Measurements from ENCODE around the gene MAGEF1. TPM values are rescaled to one million over a fixed set of nuclear protein-coding genes. Genes with fewer than 3 reads are reported as not detected.

MAGEF1 gene
- total and polyA plus RNA-seq, 9 of the 15 experiments (the other 6 are each of a cell fraction or from before 2014, with no cell fraction given), result 1.5 to 39.1 (median 19.8) TPM

GRCh38 chr3:184741798-184742675, 30.2 kb upstream of the MAGEF1 start (continued):
- TF ChIP-seq TCF3 (CRISPR knock-in tag; IDR thresholded peaks at IDR 0.05) (peak; percentile 91), SMARCA4 (IDR thresholded peaks at IDR 0.05) (peak; percentile 86), ZNF384 (IDR thresholded peaks at IDR 0.05; ENCODE audit: low read depth, low read length) (no peak), NRF1 (conservative IDR thresholded peaks at IDR 0.05 in 1 of 2, IDR thresholded peaks at IDR 0.05 in 1 of 2) (no peak), MECOM (CRISPR knock-in tag; IDR thresholded peaks at IDR 0.05) (peak; percentile 94), HDAC1 (IDR thresholded peaks at IDR 0.05) (peak in 1 of 2 experiments; percentile 33; a peak in 2 of 4 replicates), ZEB2 (IDR thresholded peaks at IDR 0.05) (peak; percentile 64; the same call in 1 of the 2 replicates), GATA2 (CRISPR knock-in tag; IDR thresholded peaks at IDR 0.05) (peak; percentile 77), RCOR1 (IDR thresholded peaks at IDR 0.05; ENCODE audit: borderline replicate concordance in 1 of 2, low read depth in 2 of 2, low read length in 2 of 2) (peak in 1 of 2 experiments; percentile 91; a peak in 2 of 4 replicates), NFIC (IDR thresholded peaks at IDR 0.05) (peak; percentile 53), MCM3 (IDR thresholded peaks at IDR 0.05) (no peak), MED1 (CRISPR knock-in tag; IDR thresholded peaks at IDR 0.05; ENCODE audit: borderline replicate concordance) (no peak), FOXM1 (IDR thresholded peaks at IDR 0.05; ENCODE audit: low read depth) (peak; percentile 62), FOXM1 (CRISPR knock-in tag; IDR thresholded peaks at IDR 0.05; ENCODE audit: low read depth) (no peak), HMGN3 (IDR thresholded peaks at IDR 0.05; ENCODE audit: borderline replicate concordance, extremely low read depth, insufficient read length, low read depth, low read length) (peak; percentile 34), NCOR1 (IDR thresholded peaks at IDR 0.05) (peak; percentile 92), PML (IDR thresholded peaks at IDR 0.05; ENCODE audit: low read length) (peak; percentile 70), SPI1 (IDR thresholded peaks at IDR 0.05; ENCODE audit: borderline replicate concordance, low read depth, low read length) (peak; percentile 80; the same call in 1 of the 2 replicates), XRCC4 (IDR thresholded peaks at IDR 0.05; ENCODE audit: extremely low read depth, insufficient read depth, insufficient read length) (no peak), LARP7 (IDR thresholded peaks at IDR 0.05) (no peak), SRSF1 (IDR thresholded peaks at IDR 0.05; ENCODE audit: low read depth, low read length) (no peak), ARID1B (IDR thresholded peaks at IDR 0.05) (peak; percentile 95), JUND (IDR thresholded peaks at IDR 0.05; ENCODE audit: borderline replicate concordance, low read depth, low read length) (peak; percentile 34; the same call in 1 of the 2 replicates), JUND (tag; IDR thresholded peaks at IDR 0.05; ENCODE audit: borderline replicate concordance, low read depth, low read length) (peak; percentile 24; the same call in 2 of the 3 replicates), KLF16 (IDR thresholded peaks at IDR 0.05) (peak; percentile 75; the same call in 1 of the 2 replicates), HES1 (IDR thresholded peaks at IDR 0.05; ENCODE audit: low read depth) (no peak), RBM15 (IDR thresholded peaks at IDR 0.05; ENCODE audit: insufficient read depth, low read length) (no peak), RBM25 (IDR thresholded peaks at IDR 0.05; ENCODE audit: low read depth, low read length, severe bottlenecking) (no peak), ZNF3 (CRISPR knock-in tag; IDR thresholded peaks at IDR 0.05) (no peak), SRSF9 (IDR thresholded peaks at IDR 0.05; ENCODE audit: borderline replicate concordance, low read depth, low read length) (no peak), ZSCAN32 (CRISPR knock-in tag; IDR thresholded peaks at IDR 0.05) (no peak)
